Lung (tissue), 12 donors: Measurements from ENCODE around the gene ROR1. TPM values are rescaled to one million over a fixed set of nuclear protein-coding genes. Genes with fewer than 3 reads are reported as not detected.
A peak's percentile ranks its signal among the peaks of the same experiment; 100 is the strongest.

Experiments
- ATAC-seq: fragments of 200-7000 bp; cut with Tn5 transposase; one replicate; pipeline ENCODE4 v1.9.1; 2020; ENCODE audit warnings: moderate number of reproducible peaks; ENCODE audit not compliant: insufficient read depth, low FRiP score
- DNase-seq, 3 donors: peaks; one replicate each; pipeline ENCODE4 v3.0.0-alpha.2; 2013 to 2017
- H3K27ac ChIP-seq, 2 donors: one replicate each; pipeline ENCODE4 v1.5.1; 2013; ENCODE audit warnings: mild to moderate bottlenecking in 2 of 2, moderate library complexity in 2 of 2, control low read depth in 1 of 2, inconsistent platforms in 1 of 2, low read depth in 1 of 2, low read length in 1 of 2
- H3K27me3 ChIP-seq, 3 donors: one replicate each; pipeline ENCODE4 v1.5.1; 2013; ENCODE audit warnings: low read length in 2 of 3; ENCODE audit not compliant: control insufficient read depth in 3 of 3, insufficient read depth in 3 of 3
- H3K36me3 ChIP-seq, 4 donors: one replicate each; pipeline ENCODE4 v1.5.1; 2013; ENCODE audit warnings: low read length in 4 of 4, mild to moderate bottlenecking in 1 of 4, moderate library complexity in 1 of 4; ENCODE audit not compliant: control insufficient read depth in 4 of 4, insufficient read depth in 4 of 4
- H3K4me1 ChIP-seq, 5 donors: one replicate each; pipeline ENCODE4 v1.5.1; 2013; ENCODE audit warnings: low read length in 5 of 5, mild to moderate bottlenecking in 2 of 5, moderate library complexity in 1 of 5; ENCODE audit not compliant: control insufficient read depth in 5 of 5, insufficient read depth in 5 of 5
- H3K4me3 ChIP-seq: one replicate; pipeline ENCODE4 v1.5.1; 2013; ENCODE audit warnings: mild to moderate bottlenecking, control low read depth, moderate library complexity
- H3K9ac ChIP-seq, 2 donors: one replicate each; pipeline ENCODE4 v1.5.1; 2013; ENCODE audit warnings: low read length in 2 of 2, control low read depth in 1 of 2; ENCODE audit not compliant: insufficient read depth in 1 of 2
- H3K9me3 ChIP-seq, 4 donors: one replicate each; pipeline ENCODE4 v1.5.1; 2013; ENCODE audit warnings: low read length in 3 of 4, mild to moderate bottlenecking in 1 of 4, moderate library complexity in 1 of 4; ENCODE audit not compliant: control insufficient read depth in 4 of 4, insufficient read depth in 3 of 4
- WGBS, 2 donors: extraction: QIAGEN DNeasy Blood & Tissue Kit; methylation state at CpG; one replicate each; pipeline ENCODE4 v1.1.7; 2013; 5-methylcytosine and 5-hydroxymethylcytosine counted together
- polyA plus RNA-seq, 2 donors: library from polyadenylated mRNA; stranded (reverse); fragments of 200-250 nt; gene quantifications; one replicate each; pipeline ENCODE4 v1.2.1, GENCODE V29; 2013
- total RNA-seq, 2 donors: library from RNA; depleted of rRNA in 1 of 2; stranded (reverse); fragments of >200 nt in 1 of 2; gene quantifications; one replicate each; pipeline ENCODE4 v1.2.1, GENCODE V29; 2014 to 2021
- TF ChIP-seq, protein P1 (sequence below): IDR thresholded peaks from 2 replicates; pipeline ENCODE4 v1.5.1; 2012; ENCODE audit warnings: mild to moderate bottlenecking; ENCODE audit errors: control extremely low read depth, extremely low read depth
- donor health status: control.
- donor health status: control.
- donor health status: Bipolar disorder and iron deficiency.
- donor health status: healthy.
- donor health status: DM: yes; HTN: yes; CAD: no.

Gene ROR1
- total and polyA plus RNA-seq, 4 donors, result 2.9 to 47.0 (median 14.0) TPM

DNA sequence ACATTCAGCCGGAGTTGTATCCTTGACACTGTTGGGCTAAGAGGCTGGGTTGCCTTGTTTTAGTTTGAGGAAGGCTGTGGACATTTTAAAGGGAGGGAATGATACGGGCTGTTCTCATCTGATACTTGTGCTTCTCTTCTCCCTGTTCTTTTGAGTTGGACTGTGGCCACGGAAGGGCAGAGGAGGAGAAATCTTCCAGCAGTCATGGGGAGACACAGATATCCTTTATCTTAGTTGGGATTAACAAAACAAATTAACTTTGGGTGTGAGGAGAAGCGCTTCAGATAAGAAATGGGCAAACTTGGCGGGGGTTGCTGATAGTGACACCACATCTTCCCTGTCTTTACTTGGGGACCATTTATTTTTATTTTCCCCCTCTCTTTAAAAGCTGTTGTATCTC lies 138.8 kb downstream of the ROR1 start:
- peaks cover 19 to 74% (median 28%) of the 10 kb centered on the region in 5 donors for H3K4me1 ChIP-seq
- no peaks in the 10 kb centered on the region for H3K27me3 ChIP-seq
- 72 to 76% methylated on average over 5 of the region's 5 CpGs for WGBS, 2 donors
- H3K27ac ChIP-seq, result no peak overlapping the region
- H3K4me3 ChIP-seq, result no peak overlapping the region
- peak overlapping the region in 1 of 2 donors; percentile 11 for H3K9ac ChIP-seq
- ATAC-seq (no peak), DNase-seq (peak in 1 of 3 donors; percentile 44)
- H3K36me3 ChIP-seq, result no peaks in the 10 kb centered on the region
- TF ChIP-seq, protein P1, sequence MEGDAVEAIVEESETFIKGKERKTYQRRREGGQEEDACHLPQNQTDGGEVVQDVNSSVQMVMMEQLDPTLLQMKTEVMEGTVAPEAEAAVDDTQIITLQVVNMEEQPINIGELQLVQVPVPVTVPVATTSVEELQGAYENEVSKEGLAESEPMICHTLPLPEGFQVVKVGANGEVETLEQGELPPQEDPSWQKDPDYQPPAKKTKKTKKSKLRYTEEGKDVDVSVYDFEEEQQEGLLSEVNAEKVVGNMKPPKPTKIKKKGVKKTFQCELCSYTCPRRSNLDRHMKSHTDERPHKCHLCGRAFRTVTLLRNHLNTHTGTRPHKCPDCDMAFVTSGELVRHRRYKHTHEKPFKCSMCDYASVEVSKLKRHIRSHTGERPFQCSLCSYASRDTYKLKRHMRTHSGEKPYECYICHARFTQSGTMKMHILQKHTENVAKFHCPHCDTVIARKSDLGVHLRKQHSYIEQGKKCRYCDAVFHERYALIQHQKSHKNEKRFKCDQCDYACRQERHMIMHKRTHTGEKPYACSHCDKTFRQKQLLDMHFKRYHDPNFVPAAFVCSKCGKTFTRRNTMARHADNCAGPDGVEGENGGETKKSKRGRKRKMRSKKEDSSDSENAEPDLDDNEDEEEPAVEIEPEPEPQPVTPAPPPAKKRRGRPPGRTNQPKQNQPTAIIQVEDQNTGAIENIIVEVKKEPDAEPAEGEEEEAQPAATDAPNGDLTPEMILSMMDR, result no peak
- H3K9me3 ChIP-seq, result no peaks in the 10 kb centered on the region

- Histone ChIP-seq H3K9me3 (no peaks in the 10 kb centered on the region), H3K27ac (no peak overlapping the region), H3K27me3 (no peaks in the 10 kb centered on the region), H3K4me1 (peaks cover 19 to 76% (median 29%) of the 10 kb centered on the region in 5 donors), H3K4me3 (no peak overlapping the region), H3K36me3 (no peaks in the 10 kb centered on the region), H3K9ac (no peak overlapping the region)
- WGBS, 2 donors, result 63 to 64% methylated on average over 10 of the region's 10 CpGs
- ATAC-seq, result no peak
- DNase-seq, result peak; percentile 58 to 85 (median 64)
- TF ChIP-seq, protein P1, result no peak
Measured at GRCh38 chr1:63913533-63913932, 139.7 kb downstream of the ROR1 start.

GRCh38 chr1:63914241-63914640 lies 140.4 kb downstream of the ROR1 start:
- peak overlapping the region in 1 of 2 donors; percentile 24 for H3K27ac ChIP-seq
- WGBS, 2 donors, result 69 to 73% methylated on average over 5 of the region's 5 CpGs
- no peaks in the 10 kb centered on the region for H3K27me3 ChIP-seq
- H3K9ac ChIP-seq, result no peak overlapping the region
- H3K4me1 ChIP-seq, result peaks cover 16 to 77% (median 28%) of the 10 kb centered on the region in 5 donors
- H3K9me3 ChIP-seq, result no peaks in the 10 kb centered on the region
- no peak overlapping the region for H3K4me3 ChIP-seq
- no peaks in the 10 kb centered on the region for H3K36me3 ChIP-seq
- no peak for ATAC-seq
- TF ChIP-seq, protein P1, result no peak
- DNase-seq, result no peak

- no peaks in the 10 kb centered on the region for H3K9me3 ChIP-seq
- H3K36me3 ChIP-seq, result no peaks in the 10 kb centered on the region
- ATAC-seq (no peak), DNase-seq (no peak)
- peaks cover 16 to 77% (median 25%) of the 10 kb centered on the region in 5 donors for H3K4me1 ChIP-seq
- H3K9ac ChIP-seq, result no peak overlapping the region
- H3K4me3 ChIP-seq, result no peak overlapping the region
- 96 to 98% methylated on average over 1 of the region's 1 CpG for WGBS, 2 donors
- TF ChIP-seq, protein P1, result no peak
- H3K27me3 ChIP-seq, result no peaks in the 10 kb centered on the region
- no peak overlapping the region for H3K27ac ChIP-seq
Measured at GRCh38 chr1:63914706-63915105, 140.9 kb downstream of the ROR1 start.
